Measurements from ENCODE around the gene HTR1A. TPM values are rescaled to one million over a fixed set of nuclear protein-coding genes. Genes with fewer than 3 reads are reported as not detected.

HTR1A gene
- total RNA-seq (2012; rRNA removed) (not detected in 2 replicates), polyA plus RNA-seq (2012; rRNA removed) (not detected in 2 replicates), Bru-seq, nascent RNA (not detected), BruChase-seq, experiment 1, labeled RNA remaining after a 6-hour chase (not detected), BruChase-seq, experiment 2, labeled RNA remaining after a 2-hour chase (not detected)
- polyA plus RNA-seq (2012; cell fraction: cytosol; rRNA removed), result not detected in 2 replicates
- polyA plus RNA-seq (2012; cell fraction: nucleus; rRNA removed; ENCODE audit: low replicate concordance), result not detected in 2 replicates
- long read RNA-seq, result 0 reads

DNA sequence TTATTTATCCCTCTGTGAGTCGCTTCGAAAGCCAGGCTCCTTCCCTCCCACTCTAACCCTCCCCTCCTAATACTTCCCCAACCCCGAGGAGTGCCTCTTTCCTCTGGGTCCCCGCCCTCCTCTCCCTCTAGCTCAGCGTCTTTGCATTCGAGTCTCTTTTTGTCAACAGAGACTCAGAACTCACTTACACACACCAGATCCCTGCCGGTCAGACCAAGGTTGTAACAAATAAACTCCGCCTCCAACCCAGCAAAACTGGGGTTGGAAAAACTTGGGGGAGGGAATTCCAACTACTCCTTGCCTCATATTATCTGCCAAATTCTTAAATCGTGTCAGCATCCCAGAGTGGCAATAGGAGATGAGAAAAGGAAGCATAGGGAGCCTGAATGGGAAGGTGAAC, at the start of gene HTR1A:
TSS of gene HTR1A (minus strand) at position 167 of the 400 bp plus-strand sequence. CDS start 726 bp downstream, outside the sequence.
- no peak within 1 kb of the TSS for H4K91ac ChIP-seq (ENCODE audit: insufficient read depth, low read depth, low read length)
- H3K79me1 ChIP-seq (ENCODE audit: low read depth in 1 of 2, low read length in 2 of 2), result no peaks in the 10 kb centered on the region
- DNase-seq (no peak), ATAC-seq (ENCODE audit: low read depth) (no peak)
- H3K4ac ChIP-seq (ENCODE audit: low read depth, low read length), result no peak within 1 kb of the TSS
- in situ Hi-C loops (cut with MboI; ENCODE audit: low sequenced_read_pairs) (no loop called here), dilution Hi-C loops (cut with HindIII; ENCODE audit: low sequenced_read_pairs, unreplicated experiment) (no loop called here), intact Hi-C loops (cut with micrococcal nuclease) (loop anchor here (5.0 kb wide), 1 partner anchor 1520 kb away; no protein-coding TSS in a partner anchor)
- no peak within 1 kb of the TSS for H4K8ac ChIP-seq (ENCODE audit: low read depth in 2 of 2, low read length in 2 of 2)
- 10% methylated on average over 3 of the region's 9 CpGs; no CpG with 5 or more reads in 1 of the 2 experiments for WGBS, 2 experiments (ENCODE audit: extremely low coverage in 2 of 2, insufficient read length in 1 of 2)
- no peaks in the 10 kb centered on the region for H3K4me1 ChIP-seq (ENCODE audit: control insufficient read depth, insufficient read depth, low read length)
- H4K5ac ChIP-seq (ENCODE audit: low read depth, low read length), result no peak within 1 kb of the TSS
- H2AK5ac ChIP-seq (ENCODE audit: low read depth, low read length), result no peak within 1 kb of the TSS
- H3K9ac ChIP-seq (ENCODE audit: low read depth, low read length), result no peak within 1 kb of the TSS
- no peaks in the 10 kb centered on the region for H3K9me1 ChIP-seq (ENCODE audit: insufficient read depth, low read length)
- no peak within 1 kb of the TSS for H2BK5ac ChIP-seq (ENCODE audit: low read depth, low read length, poor library complexity, severe bottlenecking)
- no peak within 1 kb of the TSS for H2AK9ac ChIP-seq (replicated peaks; ENCODE audit: low read depth, low read length, poor library complexity)
- no peak within 1 kb of the TSS for H3K4me2 ChIP-seq (ENCODE audit: low read depth, low read length)
- no peak within 1 kb of the TSS for H2BK20ac ChIP-seq (ENCODE audit: low read depth, low read length)
- H3K27me3 ChIP-seq (ENCODE audit: control insufficient read depth, insufficient read depth, low read length), result no peaks in the 10 kb centered on the region
- POLR2A ChIA-PET (ENCODE audit: unreplicated experiment), result no interaction called here
- no peaks in the 10 kb centered on the region for H3K36me3 ChIP-seq (ENCODE audit: control insufficient read depth, insufficient read depth, low read length)
- CTCF ChIA-PET, result interaction anchor here (0.6 kb wide), 1 partner anchor 1507 kb away, joined by 9 read pairs; no protein-coding TSS in a partner anchor
- H4K20me1 ChIP-seq (ENCODE audit: insufficient read depth, low read length), result no peaks in the 10 kb centered on the region
- BruUV-seq (replicated peaks), result no TSS peak
- H2BK120ac ChIP-seq (ENCODE audit: low read depth, low read length), result no peak within 1 kb of the TSS
- H3K23ac ChIP-seq (ENCODE audit: low read depth, low read length), result no peak within 1 kb of the TSS
- TF ChIP-seq RFX5 (IDR thresholded peaks at IDR 0.05; ENCODE audit: low read depth, low read length) (no peak), FOS (IDR thresholded peaks at IDR 0.05; ENCODE audit: low read depth, low read length) (no peak), MAZ (IDR thresholded peaks at IDR 0.05; ENCODE audit: borderline replicate concordance, low read depth, low read length) (no peak), RCOR1 (IDR thresholded peaks at IDR 0.05; ENCODE audit: insufficient replicate concordance, low read length) (no peak), MXI1 (IDR thresholded peaks at IDR 0.05; ENCODE audit: borderline replicate concordance, low read depth, low read length) (no peak), RAD21 (IDR thresholded peaks at IDR 0.05; ENCODE audit: low read length) (no peak), MAFK (IDR thresholded peaks at IDR 0.05; ENCODE audit: low read depth, low read length) (no peak), SMC3 (IDR thresholded peaks at IDR 0.05; ENCODE audit: low read depth, low read length) (no peak), POLR2A (IDR thresholded peaks at IDR 0.05; ENCODE audit: low read depth, low read length) (no peak), CHD1 (IDR thresholded peaks at IDR 0.05; ENCODE audit: low read depth, low read length) (no peak), NFE2L2 (IDR thresholded peaks at IDR 0.05; ENCODE audit: low read depth, low read length) (no peak), CEBPB (IDR thresholded peaks at IDR 0.05; ENCODE audit: low read depth, low read length) (no peak), ELK1 (IDR thresholded peaks at IDR 0.05; ENCODE audit: borderline replicate concordance, low read depth, low read length) (no peak), BHLHE40 (IDR thresholded peaks at IDR 0.05; ENCODE audit: low read depth, low read length) (no peak)
- TF ChIP-seq, protein P1, sequence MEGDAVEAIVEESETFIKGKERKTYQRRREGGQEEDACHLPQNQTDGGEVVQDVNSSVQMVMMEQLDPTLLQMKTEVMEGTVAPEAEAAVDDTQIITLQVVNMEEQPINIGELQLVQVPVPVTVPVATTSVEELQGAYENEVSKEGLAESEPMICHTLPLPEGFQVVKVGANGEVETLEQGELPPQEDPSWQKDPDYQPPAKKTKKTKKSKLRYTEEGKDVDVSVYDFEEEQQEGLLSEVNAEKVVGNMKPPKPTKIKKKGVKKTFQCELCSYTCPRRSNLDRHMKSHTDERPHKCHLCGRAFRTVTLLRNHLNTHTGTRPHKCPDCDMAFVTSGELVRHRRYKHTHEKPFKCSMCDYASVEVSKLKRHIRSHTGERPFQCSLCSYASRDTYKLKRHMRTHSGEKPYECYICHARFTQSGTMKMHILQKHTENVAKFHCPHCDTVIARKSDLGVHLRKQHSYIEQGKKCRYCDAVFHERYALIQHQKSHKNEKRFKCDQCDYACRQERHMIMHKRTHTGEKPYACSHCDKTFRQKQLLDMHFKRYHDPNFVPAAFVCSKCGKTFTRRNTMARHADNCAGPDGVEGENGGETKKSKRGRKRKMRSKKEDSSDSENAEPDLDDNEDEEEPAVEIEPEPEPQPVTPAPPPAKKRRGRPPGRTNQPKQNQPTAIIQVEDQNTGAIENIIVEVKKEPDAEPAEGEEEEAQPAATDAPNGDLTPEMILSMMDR (conservative IDR thresholded peaks at IDR 0.05; ENCODE audit: low read depth, low read length), result no peak
- TF ChIP-seq, protein P2, sequence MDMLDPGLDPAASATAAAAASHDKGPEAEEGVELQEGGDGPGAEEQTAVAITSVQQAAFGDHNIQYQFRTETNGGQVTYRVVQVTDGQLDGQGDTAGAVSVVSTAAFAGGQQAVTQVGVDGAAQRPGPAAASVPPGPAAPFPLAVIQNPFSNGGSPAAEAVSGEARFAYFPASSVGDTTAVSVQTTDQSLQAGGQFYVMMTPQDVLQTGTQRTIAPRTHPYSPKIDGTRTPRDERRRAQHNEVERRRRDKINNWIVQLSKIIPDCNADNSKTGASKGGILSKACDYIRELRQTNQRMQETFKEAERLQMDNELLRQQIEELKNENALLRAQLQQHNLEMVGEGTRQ (IDR thresholded peaks at IDR 0.05; ENCODE audit: low read depth, low read length), result no peak
- no peak within 1 kb of the TSS for H2BK15ac ChIP-seq (ENCODE audit: low read depth, low read length)
- no peak within 1 kb of the TSS for H3K56ac ChIP-seq (ENCODE audit: extremely low read depth, insufficient read depth, low read length)
- H2AFZ ChIP-seq (replicated peaks; ENCODE audit: low read length, poor library complexity), result no peak within 1 kb of the TSS
- no peak within 1 kb of the TSS for H3K4me3 ChIP-seq (ENCODE audit: insufficient read depth, low read depth, low read length)
- no peak within 1 kb of the TSS for H3K14ac ChIP-seq (replicated peaks; ENCODE audit: low read depth, low read length)
- H3K18ac ChIP-seq (ENCODE audit: low read depth, low read length), result no peak within 1 kb of the TSS
- peaks cover 10% of the 10 kb centered on the region; the same call in 1 of the 2 replicates for H3K9me3 ChIP-seq (ENCODE audit: control insufficient read depth, insufficient read depth, low read length)
- H3K27ac ChIP-seq (ENCODE audit: insufficient read depth, low read length), result no peak within 1 kb of the TSS

Data from IMR-90 (cell line).